Neural progenitor cell (in vitro differentiated cells): ENCODE data around the gene ESRRG. TPM values are rescaled to one million over a fixed set of nuclear protein-coding genes. Genes with fewer than 3 reads are reported as not detected.

Experiments
- DNase-seq: peaks from one replicate; pipeline ENCODE4 v3.0.0-alpha.2; 2016; ENCODE audit warnings: low spot score
- H2AFZ ChIP-seq: fragments of 200-600 bp; sonication (generic); replicated peaks from 2 replicates; pipeline ENCODE4 v1.6.1; 2016; ENCODE audit warnings: antibody characterized with exemption
- H3F3A ChIP-seq: fragments of 200-600 bp; sonication (generic); 2 replicates; pipeline ENCODE4 v1.6.1; 2016; ENCODE audit warnings: antibody characterized with exemption, low read depth
- H3K27ac ChIP-seq: fragments of 200-600 bp; sonication (generic); 2 replicates; pipeline ENCODE4 v1.5.1; 2016; ENCODE audit warnings: mild to moderate bottlenecking
- H3K27me3 ChIP-seq: fragments of 200-600 bp; sonication (generic); 2 replicates; pipeline ENCODE4 v1.6.1; 2016; ENCODE audit warnings: mild to moderate bottlenecking, moderate library complexity
- H3K36me3 ChIP-seq: fragments of 200-600 bp; sonication (generic); 2 replicates; pipeline ENCODE4 v1.5.1; 2016
- H3K4me1 ChIP-seq: fragments of 200-600 bp; sonication (generic); 2 replicates; pipeline ENCODE4 v1.6.1; 2016; ENCODE audit warnings: mixed run types
- H3K4me2 ChIP-seq: fragments of 200-600 bp; sonication (generic); 2 replicates; pipeline ENCODE4 v1.6.1; 2016
- H3K4me3 ChIP-seq: fragments of 200-600 bp; sonication (generic); 2 replicates; pipeline ENCODE4 v1.5.1; 2016
- H3K79me2 ChIP-seq: fragments of 200-600 bp; sonication (generic); 2 replicates; pipeline ENCODE4 v1.6.1; 2016; ENCODE audit warnings: low read depth
- H3K9ac ChIP-seq: fragments of 200-600 bp; sonication (generic); 2 replicates; pipeline ENCODE4 v1.6.1; 2016
- H3K9me3 ChIP-seq: fragments of 200-600 bp; sonication (generic); 2 replicates; pipeline ENCODE4 v1.5.1; 2016; ENCODE audit warnings: low read depth
- H4K20me1 ChIP-seq: fragments of 200-600 bp; sonication (generic); 2 replicates; pipeline ENCODE4 v1.6.1; 2016; ENCODE audit warnings: low read depth
- H3K27ac Mint-ChIP-seq: 3 replicates; pipeline ENCODE4 v1.8.0; 2021; ENCODE audit warnings: mixed read lengths
- H3K27me3 Mint-ChIP-seq: 2 replicates; pipeline ENCODE4 v1.8.0; 2022; ENCODE audit warnings: low read depth, mild to moderate bottlenecking, inconsistent platforms, moderate library complexity, mixed read lengths; ENCODE audit not compliant: insufficient read depth
- H3K36me3 Mint-ChIP-seq: 3 replicates; pipeline ENCODE4 v1.8.0; 2021; ENCODE audit warnings: mixed read lengths
- H3K4me1 Mint-ChIP-seq: 3 replicates; pipeline ENCODE4 v1.8.0; 2021; ENCODE audit warnings: mixed read lengths
- H3K4me3 Mint-ChIP-seq: 3 replicates; pipeline ENCODE4 v1.8.0; 2021; ENCODE audit warnings: mild to moderate bottlenecking, moderate library complexity, mixed read lengths
- H3K9me3 Mint-ChIP-seq: 3 replicates; pipeline ENCODE4 v1.8.0; 2020; ENCODE audit warnings: mixed read lengths
- CTCF ChIP-seq: fragments of 200-600 bp; sonication (generic); IDR thresholded peaks from 2 replicates; pipeline ENCODE4 v1.5.1; 2017; ENCODE audit warnings: antibody characterized with exemption, mild to moderate bottlenecking
- EZH2 ChIP-seq: fragments of 200-600 bp; sonication (generic); IDR thresholded peaks from 2 replicates; pipeline ENCODE4 v1.6.1; 2017; ENCODE audit warnings: antibody characterized with exemption, mild to moderate bottlenecking, moderate library complexity
- EZH2phosphoT487 ChIP-seq: fragments of 200-600 bp; sonication (generic); IDR thresholded peaks from 2 replicates; pipeline ENCODE4 v1.6.1; 2017; ENCODE audit warnings: antibody characterized with exemption
- total RNA-seq: library from RNA; depleted of rRNA; stranded (reverse); fragments of >200 nt; gene quantifications from 2 replicates; pipeline ENCODE4 v1.2.3, GENCODE V29; 2015; ENCODE audit warnings: low replicate concordance

Gene ESRRG
- total RNA-seq, 1 donor from 2014 or later: 3.0 TPM

DNA sequence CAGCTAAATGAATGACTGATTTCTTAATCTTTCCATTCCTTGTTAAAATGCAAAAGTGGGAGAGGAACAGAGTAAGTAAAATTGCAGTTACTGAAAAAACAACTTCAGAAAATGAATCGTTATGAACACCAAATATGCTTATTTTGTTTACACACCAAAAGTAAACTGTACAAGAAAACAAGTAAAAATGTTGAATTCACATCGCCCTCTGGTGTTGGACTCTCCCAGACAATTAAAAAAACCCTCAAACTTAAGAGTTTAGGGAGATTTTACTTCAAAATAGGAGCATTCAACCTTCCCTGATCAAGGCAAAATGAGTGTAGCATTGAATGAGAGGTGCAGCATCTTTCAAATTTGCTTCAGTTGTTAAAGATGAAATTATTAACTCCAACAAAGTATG, 19.4 kb upstream of the ESRRG start:
- H3K27me3 ChIP-seq: no peaks in the 10 kb centered on the region
- peaks cover 9% of the 10 kb centered on the region for H3F3A ChIP-seq
- Mint-ChIP-seq H3K36me3 (no peaks in the 10 kb centered on the region), H3K4me1 (peaks cover 30% of the 10 kb centered on the region), H3K27me3 (no peaks in the 10 kb centered on the region), H3K9me3 (no peaks in the 10 kb centered on the region), H3K27ac (no peak overlapping the region), H3K4me3 (no peak overlapping the region)
- H2AFZ ChIP-seq: no peak overlapping the region
- H3K4me3 ChIP-seq: no peak overlapping the region
- H3K4me2 ChIP-seq: no peak overlapping the region
- DNase-seq: peak; percentile 17
- no peaks in the 10 kb centered on the region for H3K36me3 ChIP-seq
- TF ChIP-seq EZH2phosphoT487: no peak
- TF ChIP-seq CTCF: peak; percentile 65
- no peak overlapping the region for H3K27ac ChIP-seq
- H3K4me1 ChIP-seq: peaks cover 17% of the 10 kb centered on the region
- no peaks in the 10 kb centered on the region for H4K20me1 ChIP-seq
- no peaks in the 10 kb centered on the region for H3K79me2 ChIP-seq
- no peak overlapping the region for H3K9ac ChIP-seq
- H3K9me3 ChIP-seq: no peaks in the 10 kb centered on the region

GRCh38 chr1:216740331-216740730, 17.1 kb upstream of the ESRRG start:
- H3K27me3 Mint-ChIP-seq: no peaks in the 10 kb centered on the region
- no peaks in the 10 kb centered on the region for H3K36me3 ChIP-seq
- DNase-seq: no peak
- no peak overlapping the region for H3K9ac ChIP-seq
- H2AFZ ChIP-seq: no peak overlapping the region
- no peaks in the 10 kb centered on the region for H3K9me3 ChIP-seq
- peak overlapping the region; percentile 82 for H3K27ac Mint-ChIP-seq
- H3K4me2 ChIP-seq: peak overlapping the region; percentile 53
- H4K20me1 ChIP-seq: no peaks in the 10 kb centered on the region
- peaks cover 17% of the 10 kb centered on the region for H3K4me1 ChIP-seq
- no peaks in the 10 kb centered on the region for H3K9me3 Mint-ChIP-seq
- peaks cover 9% of the 10 kb centered on the region for H3F3A ChIP-seq
- no peaks in the 10 kb centered on the region for H3K36me3 Mint-ChIP-seq
- TF ChIP-seq EZH2phosphoT487 (no peak), CTCF (no peak), EZH2 (no peak)
- H3K4me3 Mint-ChIP-seq: no peak overlapping the region
- no peaks in the 10 kb centered on the region for H3K27me3 ChIP-seq
- H3K27ac ChIP-seq: peak overlapping the region; percentile 4
- peaks cover 25% of the 10 kb centered on the region for H3K4me1 Mint-ChIP-seq
- H3K4me3 ChIP-seq: peak overlapping the region; percentile 15
- no peaks in the 10 kb centered on the region for H3K79me2 ChIP-seq

DNA sequence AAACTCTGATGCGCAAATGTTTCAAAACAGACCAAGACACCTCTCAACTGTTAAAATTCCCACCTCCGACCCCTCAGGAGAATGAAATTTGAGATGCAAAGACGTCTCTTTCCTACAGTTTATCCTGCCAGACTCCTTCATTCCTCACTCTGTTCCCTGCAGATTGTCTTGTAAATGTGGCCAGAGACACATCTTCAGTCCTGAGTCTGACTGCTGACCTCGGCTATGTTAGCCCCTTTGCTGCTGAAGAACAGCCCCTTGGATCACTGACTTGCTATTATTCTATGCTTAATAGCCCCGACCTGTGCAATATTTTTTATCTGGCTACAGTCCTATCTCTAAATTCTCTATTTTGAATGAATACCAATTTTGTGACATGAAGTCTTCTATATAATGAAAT, 16.6 kb upstream of the ESRRG start:
- peak overlapping the region; percentile 53 for H3K4me2 ChIP-seq

More for the DNA sequence above, 16.6 kb upstream of the ESRRG start:
- Histone ChIP-seq H2AFZ (no peak overlapping the region), H3F3A (peaks cover 9% of the 10 kb centered on the region), H3K9ac (no peak overlapping the region), H3K36me3 (no peaks in the 10 kb centered on the region), H3K9me3 (no peaks in the 10 kb centered on the region), H3K4me3 (peak overlapping the region; percentile 15), H3K27me3 (no peaks in the 10 kb centered on the region), H3K27ac (peak overlapping the region; percentile 4), H4K20me1 (no peaks in the 10 kb centered on the region), H3K4me1 (peaks cover 17% of the 10 kb centered on the region), H3K79me2 (no peaks in the 10 kb centered on the region)
- Mint-ChIP-seq H3K36me3 (no peaks in the 10 kb centered on the region), H3K4me1 (peaks cover 25% of the 10 kb centered on the region), H3K27me3 (no peaks in the 10 kb centered on the region), H3K27ac (peak overlapping the region; percentile 82), H3K4me3 (peak overlapping the region; percentile 54), H3K9me3 (no peaks in the 10 kb centered on the region)
- no peak for DNase-seq
- no peak for TF ChIP-seq CTCF
- TF ChIP-seq EZH2phosphoT487: no peak
- TF ChIP-seq EZH2: no peak
